KMS-11 (cell line): ENCODE data around the gene HOXB3.

Experiments
- H2AFZ ChIP-seq: fragments of 200-600 bp; sonication (generic); 2 replicates; pipeline ENCODE4 v1.6.1; 2016; ENCODE audit warnings: antibody characterized with exemption, mixed run types, low read depth
- H3K27ac ChIP-seq: fragments of 200-600 bp; sonication (generic); 2 replicates; pipeline ENCODE4 v1.6.1; 2016; ENCODE audit warnings: mild to moderate bottlenecking, mixed run types
- H3K27me3 ChIP-seq: fragments of 200-600 bp; sonication (generic); 2 replicates; pipeline ENCODE4 v1.6.1; 2017; ENCODE audit warnings: mild to moderate bottlenecking, low read depth, mixed run types, moderate library complexity; ENCODE audit not compliant: insufficient read depth
- H3K36me3 ChIP-seq: fragments of 200-600 bp; sonication (generic); 2 replicates; pipeline ENCODE4 v1.6.1; 2017; ENCODE audit warnings: mild to moderate bottlenecking, mixed run types; ENCODE audit not compliant: insufficient read depth
- H3K4me1 ChIP-seq: fragments of 200-600 bp; sonication (generic); 2 replicates; pipeline ENCODE4 v1.6.1; 2016; ENCODE audit warnings: mild to moderate bottlenecking, low read depth, mixed run types; ENCODE audit not compliant: poor library complexity, severe bottlenecking
- H3K4me2 ChIP-seq: fragments of 200-600 bp; sonication (generic); 2 replicates; pipeline ENCODE4 v1.7.0; 2016; ENCODE audit warnings: mild to moderate bottlenecking, mixed run types
- H3K4me3 ChIP-seq: fragments of 200-600 bp; sonication (generic); IDR thresholded peaks from 2 replicates; pipeline ENCODE4 v1.6.1; 2017; ENCODE audit warnings: low read depth, low read length, mixed read lengths; ENCODE audit not compliant: insufficient read depth
- H3K79me2 ChIP-seq: fragments of 200-600 bp; sonication (generic); 2 replicates; pipeline ENCODE4 v1.6.1; 2016; ENCODE audit warnings: low read depth, mixed run types; ENCODE audit not compliant: insufficient read depth
- H3K9ac ChIP-seq: fragments of 200-600 bp; sonication (generic); 2 replicates; pipeline ENCODE4 v1.6.1; 2016; ENCODE audit warnings: mild to moderate bottlenecking, mixed run types
- H4K20me1 ChIP-seq: fragments of 200-600 bp; sonication (generic); 2 replicates; pipeline ENCODE4 v1.6.1; 2016; ENCODE audit warnings: mild to moderate bottlenecking, mixed run types; ENCODE audit not compliant: insufficient read depth
- CTCF ChIP-seq: fragments of 200-600 bp; sonication (generic); conservative IDR thresholded peaks from 2 replicates; pipeline ENCODE4 v1.6.1; 2017; ENCODE audit warnings: low read depth, mild to moderate bottlenecking, antibody characterized with exemption, low read length, moderate library complexity, mixed read lengths

HOXB3 gene

GRCh38 chr17:48543854-48544348 lies 46.1 kb downstream of the HOXB3 start:
- no peak overlapping the region for H3K4me2 ChIP-seq
- H3K4me1 ChIP-seq: no peaks in the 10 kb centered on the region
- no peaks in the 10 kb centered on the region for H3K36me3 ChIP-seq
- H3K79me2 ChIP-seq: no peaks in the 10 kb centered on the region
- H3K27ac ChIP-seq: no peak overlapping the region
- H4K20me1 ChIP-seq: no peaks in the 10 kb centered on the region
- peaks cover 7% of the 10 kb centered on the region; the same call in 1 of the 2 replicates for H3K27me3 ChIP-seq
- H3K9ac ChIP-seq: no peak overlapping the region
- no peak for TF ChIP-seq CTCF
- no peak overlapping the region for H3K4me3 ChIP-seq
- no peak overlapping the region for H2AFZ ChIP-seq

- H3K79me2 ChIP-seq: no peaks in the 10 kb centered on the region
- no peaks in the 10 kb centered on the region for H3K36me3 ChIP-seq
- no peak overlapping the region for H3K27ac ChIP-seq
- H3K4me1 ChIP-seq: no peaks in the 10 kb centered on the region
- TF ChIP-seq CTCF: no peak
- no peak overlapping the region for H3K4me3 ChIP-seq
- no peak overlapping the region for H3K9ac ChIP-seq
- H3K4me2 ChIP-seq: no peak overlapping the region
- H2AFZ ChIP-seq: no peak overlapping the region; the same call in 1 of the 2 replicates
- H3K27me3 ChIP-seq: peaks cover 7% of the 10 kb centered on the region; the same call in 1 of the 2 replicates
- H4K20me1 ChIP-seq: no peaks in the 10 kb centered on the region
Observed at GRCh38 chr17:48543107-48543853, 46.8 kb downstream of the HOXB3 start.

- no peak overlapping the region for H3K27ac ChIP-seq
- no peak overlapping the region for H2AFZ ChIP-seq
- no peak overlapping the region for H3K9ac ChIP-seq
- H3K4me3 ChIP-seq: no peak overlapping the region
- TF ChIP-seq CTCF: no peak
- H3K27me3 ChIP-seq: peaks cover 7% of the 10 kb centered on the region; the same call in 1 of the 2 replicates
- H4K20me1 ChIP-seq: no peaks in the 10 kb centered on the region
- H3K36me3 ChIP-seq: no peaks in the 10 kb centered on the region
- H3K4me2 ChIP-seq: no peak overlapping the region
- no peaks in the 10 kb centered on the region for H3K79me2 ChIP-seq
- no peaks in the 10 kb centered on the region for H3K4me1 ChIP-seq
Observed at GRCh38 chr17:48542698-48543106, 47.3 kb downstream of the HOXB3 start.

GRCh38 chr17:48542114-48542656 lies 47.9 kb downstream of the HOXB3 start:
- Histone ChIP-seq H2AFZ (no peak overlapping the region), H3K27me3 (peaks cover 7% of the 10 kb centered on the region; the same call in 1 of the 2 replicates), H3K79me2 (no peaks in the 10 kb centered on the region), H3K9ac (no peak overlapping the region), H3K36me3 (no peaks in the 10 kb centered on the region), H4K20me1 (no peaks in the 10 kb centered on the region), H3K4me1 (no peaks in the 10 kb centered on the region), H3K4me3 (no peak overlapping the region), H3K4me2 (no peak overlapping the region), H3K27ac (no peak overlapping the region)
- TF ChIP-seq CTCF: no peak
